Mesothelial cell of epicardium (in vitro differentiated cells): ENCODE data around the gene CENPI. TPM values are rescaled to one million over a fixed set of nuclear protein-coding genes. Genes with fewer than 3 reads are reported as not detected.

Experiments used
- DNase-seq, 2 experiments: peaks; one replicate each; pipeline ENCODE4 v3.0.0; 2021; ENCODE audit warnings: low spot score in 2 of 2; ENCODE audit not compliant: unreplicated experiment in 2 of 2
- H3K27ac Mint-ChIP-seq: 2 replicates; pipeline ENCODE4 v1.8.0; 2021; ENCODE audit warnings: mixed read lengths
- H3K27me3 Mint-ChIP-seq: 2 replicates; pipeline ENCODE4 v1.8.0; 2021; ENCODE audit warnings: low read depth, mixed read lengths
- H3K36me3 Mint-ChIP-seq: 2 replicates; pipeline ENCODE4 v1.8.0; 2021; ENCODE audit warnings: mixed read lengths
- H3K4me1 Mint-ChIP-seq: 2 replicates; pipeline ENCODE4 v1.8.0; 2021; ENCODE audit warnings: mixed read lengths
- H3K4me3 Mint-ChIP-seq: 2 replicates; pipeline ENCODE4 v1.8.0; 2021; ENCODE audit warnings: mild to moderate bottlenecking, moderate library complexity, mixed read lengths
- H3K9me3 Mint-ChIP-seq: 2 replicates; pipeline ENCODE4 v1.8.0; 2021; ENCODE audit warnings: mixed read lengths
- CTCF ChIP-seq: fragments of 200-600 bp; sonication (generic); IDR thresholded peaks from one replicate; pipeline ENCODE4 v1.5.0; 2021; ENCODE audit warnings: antibody characterized with exemption; ENCODE audit not compliant: unreplicated experiment
- total RNA-seq: library from RNA; stranded (reverse); gene quantifications from 3 replicates; pipeline ENCODE4 v1.2.1, GENCODE V29; 2021

The CENPI gene
- total RNA-seq, 1 donor from 2014 or later = 9.6 TPM

GRCh38 chrX:101062176-101062575, 35.8 kb upstream of the CENPI start:
- no peak for DNase-seq
- no peaks in the 10 kb centered on the region for H3K36me3 Mint-ChIP-seq
- no peaks in the 10 kb centered on the region for H3K27me3 Mint-ChIP-seq
- H3K4me1 Mint-ChIP-seq = no peaks in the 10 kb centered on the region
- TF ChIP-seq CTCF = no peak
- H3K4me3 Mint-ChIP-seq = no peak overlapping the region
- H3K9me3 Mint-ChIP-seq = peaks cover 9% of the 10 kb centered on the region
- H3K27ac Mint-ChIP-seq = no peak overlapping the region

- Mint-ChIP-seq H3K27ac (no peak overlapping the region), H3K36me3 (no peaks in the 10 kb centered on the region), H3K27me3 (no peaks in the 10 kb centered on the region), H3K4me1 (no peaks in the 10 kb centered on the region), H3K4me3 (no peak overlapping the region), H3K9me3 (peaks cover 14% of the 10 kb centered on the region)
- DNase-seq = no peak
- TF ChIP-seq CTCF = no peak
Observed at GRCh38 chrX:101071582-101071981, 26.4 kb upstream of the CENPI start.

GRCh38 chrX:101078716-101079598, 19.0 kb upstream of the CENPI start, which contains the start of gene TMEM35A:
TSS of gene TMEM35A (plus strand) at chrX:101078879. CDS start at chrX:101079003, 124 bp downstream.
- no peak for DNase-seq
- Mint-ChIP-seq H3K27me3 (no peaks in the 10 kb centered on the region), H3K9me3 (peaks cover 10% of the 10 kb centered on the region), H3K4me3 (peak within 1 kb of the TSS; percentile 82), H3K36me3 (no peaks in the 10 kb centered on the region), H3K27ac (no peak within 1 kb of the TSS), H3K4me1 (peaks cover 12% of the 10 kb centered on the region)
- TF ChIP-seq CTCF = no peak

GRCh38 chrX:101079736-101080270, 18.2 kb upstream of the CENPI start:
- Mint-ChIP-seq H3K4me3 (peak overlapping the region; percentile 82), H3K27me3 (no peaks in the 10 kb centered on the region), H3K27ac (no peak overlapping the region), H3K36me3 (no peaks in the 10 kb centered on the region), H3K9me3 (peaks cover 10% of the 10 kb centered on the region), H3K4me1 (peaks cover 12% of the 10 kb centered on the region)
- no peak for DNase-seq
- TF ChIP-seq CTCF = no peak

GRCh38 chrX:101080326-101081124, 17.5 kb upstream of the CENPI start:
- Mint-ChIP-seq H3K27me3 (no peaks in the 10 kb centered on the region), H3K4me1 (peaks cover 12% of the 10 kb centered on the region), H3K9me3 (peaks cover 10% of the 10 kb centered on the region), H3K27ac (no peak overlapping the region), H3K4me3 (no peak overlapping the region), H3K36me3 (no peaks in the 10 kb centered on the region)
- TF ChIP-seq CTCF = no peak
- no peak for DNase-seq
